Nephron progenitor cell (in vitro differentiated cells): ENCODE measurements around the gene TSPAN10.

Experiments used
- DNase-seq: peaks from one replicate; pipeline ENCODE4 v3.0.0; 2021
- H3K27ac Mint-ChIP-seq: 2 replicates; pipeline ENCODE4 v1.8.0; 2021; ENCODE audit warnings: mild to moderate bottlenecking, moderate library complexity, mixed read lengths
- H3K27me3 Mint-ChIP-seq: 2 replicates; pipeline ENCODE4 v1.8.0; 2021; ENCODE audit warnings: mild to moderate bottlenecking, low read depth, mixed read lengths; ENCODE audit not compliant: poor library complexity
- H3K36me3 Mint-ChIP-seq: 2 replicates; pipeline ENCODE4 v1.8.0; 2021; ENCODE audit warnings: low read depth, mixed read lengths
- H3K4me1 Mint-ChIP-seq: 2 replicates; pipeline ENCODE4 v1.8.0; 2021; ENCODE audit warnings: mixed read lengths
- H3K4me3 Mint-ChIP-seq: 2 replicates; pipeline ENCODE4 v1.8.0; 2021; ENCODE audit warnings: mild to moderate bottlenecking, moderate library complexity, mixed read lengths
- H3K9me3 Mint-ChIP-seq: 2 replicates; pipeline ENCODE4 v1.8.0; 2021; ENCODE audit warnings: mild to moderate bottlenecking, moderate library complexity, mixed read lengths
- CTCF ChIP-seq: fragments of 200-600 bp; sonication (generic); IDR thresholded peaks from 2 replicates; pipeline ENCODE4 v1.5.0; 2021; ENCODE audit warnings: antibody characterized with exemption

Gene TSPAN10

DNA sequence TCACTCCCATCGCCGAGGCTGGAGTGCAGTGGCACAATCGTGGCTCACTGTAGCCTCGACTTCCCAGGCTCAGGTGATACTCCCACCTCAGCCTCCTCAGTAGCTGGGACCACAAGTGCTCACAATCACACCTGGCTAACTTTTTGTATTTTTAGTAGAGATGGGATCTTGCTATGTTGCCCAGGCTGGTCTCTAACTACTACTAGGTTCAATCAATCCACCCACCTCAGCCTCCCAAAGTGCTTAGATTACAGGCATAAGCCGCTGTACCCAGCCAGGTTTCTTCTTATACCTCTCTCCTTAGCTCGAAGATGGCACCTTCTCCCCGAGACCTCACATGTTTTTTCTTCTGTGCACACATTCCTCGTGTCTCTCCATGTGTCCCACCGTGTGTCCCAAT is 3.0 kb downstream of the TSPAN10 start:
- Mint-ChIP-seq H3K4me1 (peaks cover 34% of the 10 kb centered on the region), H3K27ac (no peak overlapping the region), H3K4me3 (no peak overlapping the region), H3K27me3 (peaks cover 3% of the 10 kb centered on the region), H3K36me3 (no peaks in the 10 kb centered on the region), H3K9me3 (no peaks in the 10 kb centered on the region)
- no peak for DNase-seq
- no peak for TF ChIP-seq CTCF

DNA sequence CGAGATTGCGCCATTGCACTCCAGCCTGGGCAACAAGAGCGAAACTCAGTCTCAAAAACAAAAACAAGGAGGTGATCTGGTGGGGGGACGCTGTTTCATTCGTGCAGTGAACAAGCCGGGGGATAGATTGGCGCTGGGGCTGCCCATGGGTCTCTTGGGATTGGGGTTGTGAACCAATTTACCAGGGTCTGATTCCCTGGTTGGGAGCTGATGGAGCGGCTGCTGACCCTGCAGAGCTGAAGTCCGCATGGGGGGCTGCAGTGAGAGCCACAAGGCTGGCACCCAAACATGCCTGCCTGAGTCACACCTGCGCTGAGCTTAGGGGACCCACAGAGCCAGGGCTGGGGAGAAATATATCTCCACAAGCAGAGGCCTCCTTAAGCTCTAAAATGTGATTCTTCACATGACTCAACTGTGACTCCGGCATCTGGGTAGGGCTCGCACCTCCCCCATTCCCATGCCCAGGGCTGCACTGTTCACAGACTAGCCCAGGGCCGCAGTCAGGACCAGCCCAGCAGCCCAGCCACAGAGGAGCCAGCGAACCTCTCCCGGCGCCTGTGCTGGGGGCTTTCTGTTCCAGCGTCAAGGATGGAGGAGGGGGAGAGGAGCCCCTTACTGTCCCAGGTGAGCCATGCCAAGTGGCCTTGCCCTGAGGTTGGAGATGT is 5.0 kb downstream of the TSPAN10 start:
- peaks cover 3% of the 10 kb centered on the region for H3K27me3 Mint-ChIP-seq
- no peak overlapping the region for H3K27ac Mint-ChIP-seq
- no peak for DNase-seq
- H3K36me3 Mint-ChIP-seq, result no peaks in the 10 kb centered on the region
- no peak overlapping the region for H3K4me3 Mint-ChIP-seq
- no peak for TF ChIP-seq CTCF
- H3K9me3 Mint-ChIP-seq, result no peaks in the 10 kb centered on the region
- H3K4me1 Mint-ChIP-seq, result peaks cover 22% of the 10 kb centered on the region

DNA sequence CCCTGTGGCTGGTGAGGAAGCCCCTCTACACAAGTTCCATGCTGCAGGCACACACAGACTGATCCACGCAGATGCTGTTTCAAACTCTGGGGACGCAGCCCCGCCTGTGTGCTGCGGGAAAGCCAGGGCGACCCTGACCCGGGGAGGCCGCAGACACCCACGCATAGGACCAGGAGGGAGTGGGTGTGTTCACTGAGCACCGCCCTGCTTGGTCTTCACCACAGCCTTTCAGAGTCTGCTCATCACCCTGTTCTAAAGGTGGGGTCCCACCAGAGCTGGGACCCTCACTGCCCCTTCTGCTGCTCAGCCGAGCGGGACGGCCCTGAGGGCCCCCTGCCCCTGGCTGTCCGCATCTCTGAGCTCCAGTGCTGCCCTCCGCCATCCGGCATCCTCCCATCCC is 7.5 kb downstream of the TSPAN10 start:
- no peak for DNase-seq
- Mint-ChIP-seq H3K9me3 (peaks cover 7% of the 10 kb centered on the region), H3K27ac (no peak overlapping the region), H3K4me1 (peaks cover 7% of the 10 kb centered on the region), H3K36me3 (no peaks in the 10 kb centered on the region), H3K27me3 (peaks cover 15% of the 10 kb centered on the region), H3K4me3 (no peak overlapping the region)
- no peak for TF ChIP-seq CTCF

DNA sequence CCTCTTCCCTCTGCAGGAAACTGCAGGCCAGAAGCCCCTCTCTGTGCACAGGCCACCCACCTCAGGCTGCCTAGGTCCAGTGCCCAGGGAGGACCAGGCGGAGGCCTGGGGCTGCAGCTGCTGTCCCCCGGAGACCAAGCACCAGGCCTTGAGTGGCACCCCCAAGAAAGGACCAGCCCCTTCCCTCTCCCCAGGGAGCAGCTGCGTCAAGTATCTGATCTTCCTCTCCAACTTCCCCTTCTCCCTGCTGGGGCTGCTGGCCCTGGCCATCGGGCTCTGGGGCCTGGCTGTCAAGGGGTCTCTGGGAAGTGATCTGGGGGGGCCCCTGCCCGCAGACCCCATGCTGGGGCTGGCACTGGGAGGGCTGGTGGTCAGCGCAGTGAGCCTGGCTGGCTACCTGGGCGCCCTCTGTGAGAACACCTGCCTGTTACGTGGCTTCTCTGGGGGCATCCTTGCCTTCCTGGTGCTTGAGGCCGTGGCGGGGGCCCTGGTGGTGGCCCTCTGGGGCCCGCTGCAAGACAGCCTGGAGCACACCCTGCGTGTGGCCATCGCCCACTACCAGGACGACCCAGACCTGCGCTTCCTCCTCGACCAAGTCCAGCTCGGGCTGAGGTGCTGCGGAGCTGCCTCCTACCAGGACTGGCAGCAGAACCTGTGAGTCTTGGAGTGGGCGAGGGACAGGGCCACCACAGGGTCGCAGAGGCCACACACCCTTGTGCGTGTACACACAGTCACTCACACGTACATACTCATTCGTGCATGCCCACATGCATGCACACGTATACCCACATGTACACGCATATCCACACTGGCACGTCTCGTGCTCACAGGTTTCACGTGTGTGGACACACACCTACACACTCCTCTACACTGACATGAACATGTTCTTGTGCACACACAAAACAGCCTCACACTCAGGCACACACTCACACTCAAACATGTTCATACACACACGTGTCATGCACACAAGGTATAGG is 8.3 kb downstream of the TSPAN10 start:
- no peak for TF ChIP-seq CTCF
- peaks cover 18% of the 10 kb centered on the region for H3K27me3 Mint-ChIP-seq
- no peak overlapping the region for H3K4me3 Mint-ChIP-seq
- H3K9me3 Mint-ChIP-seq, result peaks cover 11% of the 10 kb centered on the region
- no peak overlapping the region for H3K27ac Mint-ChIP-seq
- DNase-seq, result no peak
- peaks cover 7% of the 10 kb centered on the region for H3K4me1 Mint-ChIP-seq
- H3K36me3 Mint-ChIP-seq, result no peaks in the 10 kb centered on the region

GRCh38 chr17:81646869-81647600 is 10.0 kb downstream of the TSPAN10 start:
- no peak for TF ChIP-seq CTCF
- no peaks in the 10 kb centered on the region for H3K36me3 Mint-ChIP-seq
- peaks cover 11% of the 10 kb centered on the region for H3K9me3 Mint-ChIP-seq
- DNase-seq, result no peak
- peaks cover 18% of the 10 kb centered on the region for H3K27me3 Mint-ChIP-seq
- no peak overlapping the region for H3K4me3 Mint-ChIP-seq
- H3K27ac Mint-ChIP-seq, result no peak overlapping the region
- H3K4me1 Mint-ChIP-seq, result peaks cover 5% of the 10 kb centered on the region
